Fibroblast of mammary gland (primary cell): Measurements from ENCODE around the gene NRP2.
A peak's percentile ranks its signal among the peaks of the same experiment; 100 is the strongest.

Source experiments
- DNase-seq: peaks from one replicate; pipeline ENCODE4 v3.0.0-alpha.2; 2010; ENCODE audit warnings: low read depth
- H3K4me3 ChIP-seq: 2 replicates; pipeline ENCODE4 v1.5.1; 2011; ENCODE audit warnings: low read depth, mild to moderate bottlenecking, low read length, moderate library complexity; ENCODE audit not compliant: control insufficient read depth
- CTCF ChIP-seq: conservative IDR thresholded peaks from 2 replicates; pipeline ENCODE4 v1.5.1; 2011; ENCODE audit warnings: low read depth, low read length, inconsistent platforms; ENCODE audit not compliant: control insufficient read depth, insufficient read depth

The NRP2 gene

DNA sequence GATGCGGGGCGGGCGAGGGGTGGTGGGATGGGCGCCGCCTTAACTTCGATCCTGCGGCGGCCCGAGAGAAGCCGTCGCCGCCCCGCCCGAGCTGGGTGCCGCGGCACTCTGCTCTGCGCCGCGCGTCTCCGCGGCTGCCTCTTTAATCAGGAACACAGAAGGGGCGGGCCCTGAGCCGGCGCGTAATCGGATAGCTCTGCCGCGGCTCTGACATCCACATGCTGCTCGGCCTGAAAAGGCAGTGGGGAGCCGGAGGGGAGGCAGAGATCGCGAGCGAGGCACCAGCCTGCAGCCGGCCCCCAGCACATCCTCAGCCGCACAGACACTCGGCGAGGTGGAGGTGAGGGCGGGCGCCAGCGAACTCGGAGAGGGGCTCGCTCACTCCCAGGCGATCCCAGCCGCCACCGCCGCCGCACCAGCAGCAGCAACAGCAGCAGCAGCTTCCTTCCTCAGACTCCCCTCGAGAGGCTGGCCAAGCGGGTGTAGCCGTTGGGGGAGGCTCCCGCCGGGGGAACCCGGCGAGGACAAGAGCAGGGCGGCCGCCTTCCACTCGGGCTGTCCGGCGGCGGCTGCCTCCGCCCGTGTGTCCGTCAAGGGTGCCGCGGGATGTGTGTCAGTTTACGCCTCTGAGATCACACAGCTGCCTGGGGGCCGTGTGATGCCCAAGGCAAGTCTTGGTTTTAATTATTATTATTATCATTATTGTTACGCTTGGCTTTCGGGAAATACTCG, at the start of gene NRP2:
Gene NRP2, plus strand, starts transcription at position 263 of the 732 bp plus-strand sequence. CDS start 790 bp downstream, outside the sequence.
- DNase-seq: peak; percentile 76
- peak within 1 kb of the TSS; percentile 56 for H3K4me3 ChIP-seq
- no peak for TF ChIP-seq CTCF

GRCh38 chr2:205633994-205634393, 48.3 kb upstream of the NRP2 start:
- H3K4me3 ChIP-seq: no peak overlapping the region
- peak; percentile 54 for DNase-seq
- no peak for TF ChIP-seq CTCF

GRCh38 chr2:205636549-205637319, 45.6 kb upstream of the NRP2 start:
- no peak for DNase-seq
- TF ChIP-seq CTCF: no peak
- H3K4me3 ChIP-seq: no peak overlapping the region

DNA sequence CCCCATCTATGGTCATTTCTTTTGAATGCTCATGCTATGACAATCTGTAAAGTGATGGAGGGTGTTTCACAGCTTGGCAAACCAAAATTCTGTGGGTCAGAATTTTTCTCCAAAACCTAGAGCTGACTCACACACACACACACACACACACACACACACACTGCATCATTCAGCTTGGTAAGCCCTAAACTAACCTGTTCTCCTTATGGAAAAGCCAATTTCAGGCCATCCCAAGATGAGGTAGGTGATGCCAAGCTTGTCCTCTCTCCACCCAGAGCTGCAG, 45.0 kb upstream of the NRP2 start:
- H3K4me3 ChIP-seq: no peak overlapping the region
- TF ChIP-seq CTCF: no peak
- peak; percentile 25 for DNase-seq

- DNase-seq: no peak
- no peak overlapping the region for H3K4me3 ChIP-seq
- TF ChIP-seq CTCF: no peak
Observed at GRCh38 chr2:205637779-205638503, 44.4 kb upstream of the NRP2 start.

DNA sequence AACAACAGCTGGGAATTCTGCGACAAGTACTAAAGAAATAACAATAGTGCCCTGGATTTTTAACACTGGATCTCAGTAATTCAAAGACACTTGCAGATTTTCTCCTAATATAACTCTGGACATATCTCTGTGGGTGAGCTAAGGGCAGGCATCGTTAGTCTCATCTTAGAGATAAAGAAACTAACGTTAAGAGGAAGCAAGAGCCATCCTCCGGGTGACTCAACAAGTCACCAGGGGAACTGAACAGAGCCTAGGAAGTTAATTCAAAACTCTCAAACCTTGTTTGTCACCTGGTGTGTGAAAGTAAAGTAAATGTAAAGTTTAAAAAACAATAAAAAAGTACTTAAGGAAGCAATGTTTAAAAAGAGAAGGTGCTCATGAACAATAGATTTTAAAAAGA, 41.6 kb upstream of the NRP2 start:
- no peak for TF ChIP-seq CTCF
- DNase-seq: no peak
- H3K4me3 ChIP-seq: no peak overlapping the region
